Liver (tissue), 9 donors: ENCODE results near the gene UBE2QL1. TPM values are rescaled to one million over a fixed set of nuclear protein-coding genes. Genes with fewer than 3 reads are reported as not detected.

Experiments
- DNase-seq: peaks from one replicate; pipeline ENCODE4 v3.0.0-alpha.2; 2017; ENCODE audit warnings: low spot score
- H3K27ac ChIP-seq, 2 donors: one replicate each; pipeline ENCODE4 v1.7.0; 2013; ENCODE audit warnings: inconsistent platforms in 2 of 2, low read length in 2 of 2, control low read depth in 1 of 2, low read depth in 1 of 2, mild to moderate bottlenecking in 1 of 2
- H3K27me3 ChIP-seq, 4 donors: one replicate each; pipeline versions ENCODE4 v1.6.1 to v1.7.0; 2013; ENCODE audit warnings: low read length in 3 of 4, inconsistent platforms in 1 of 4, mild to moderate bottlenecking in 1 of 4, moderate library complexity in 1 of 4; ENCODE audit not compliant: control insufficient read depth in 4 of 4, insufficient read depth in 4 of 4
- H3K36me3 ChIP-seq, 4 donors: one replicate each; pipeline versions ENCODE4 v1.6.1 to v1.7.0; 2013; ENCODE audit warnings: low read length in 3 of 4, mild to moderate bottlenecking in 3 of 4, low read depth in 1 of 4, moderate library complexity in 1 of 4; ENCODE audit not compliant: control insufficient read depth in 4 of 4, insufficient read depth in 3 of 4
- H3K4me1 ChIP-seq, 4 donors: one replicate each; pipeline versions ENCODE4 v1.6.1 to v1.7.0; 2013; ENCODE audit warnings: low read length in 3 of 4, mild to moderate bottlenecking in 3 of 4, moderate library complexity in 1 of 4; ENCODE audit not compliant: control insufficient read depth in 4 of 4, insufficient read depth in 4 of 4
- H3K4me3 ChIP-seq, 3 donors: one replicate each; pipeline versions ENCODE4 v1.6.1 to v1.7.0; 2013; ENCODE audit warnings: low read length in 3 of 3, control low read depth in 1 of 3, low read depth in 1 of 3, mild to moderate bottlenecking in 1 of 3
- H3K9ac ChIP-seq, 2 donors: one replicate each; pipeline ENCODE4 v1.7.0; 2013; ENCODE audit warnings: low read length in 2 of 2, mild to moderate bottlenecking in 2 of 2, moderate library complexity in 2 of 2, control low read depth in 1 of 2, low read depth in 1 of 2
- H3K9me3 ChIP-seq, 4 donors: one replicate each; pipeline versions ENCODE4 v1.6.1 to v1.7.0; 2013; ENCODE audit warnings: low read length in 3 of 4; ENCODE audit not compliant: control insufficient read depth in 4 of 4
- ATF3 ChIP-seq: IDR thresholded peaks from 2 replicates; pipeline ENCODE4 v1.6.1; 2016; ENCODE audit warnings: antibody characterized with exemption
- CTCF ChIP-seq: fragments of 150-350 bp; IDR thresholded peaks from 2 replicates; pipeline ENCODE4 v1.5.1; 2017; ENCODE audit warnings: improper control_type of control experiment, low read depth, low read length; ENCODE audit not compliant: missing input control
- EGR1 ChIP-seq, 2 donors: IDR thresholded peaks; 2 replicates each; pipeline ENCODE4 v1.6.1; 2016 to 2018; ENCODE audit warnings: antibody characterized with exemption in 2 of 2, low read depth in 2 of 2
- GABPA ChIP-seq, 2 donors: IDR thresholded peaks in 1 of 2; conservative IDR thresholded peaks in 1 of 2; 2 replicates each; pipeline ENCODE4 v1.6.1; 2016; ENCODE audit warnings: antibody characterized with exemption in 2 of 2, mild to moderate bottlenecking in 1 of 2, moderate library complexity in 1 of 2
- HNF4A ChIP-seq, 2 donors: conservative IDR thresholded peaks; 2 replicates each; pipeline ENCODE4 v1.6.1; 2016; ENCODE audit warnings: antibody characterized with exemption in 2 of 2, mild to moderate bottlenecking in 2 of 2
- HNF4G ChIP-seq: IDR thresholded peaks from 2 replicates; pipeline ENCODE4 v1.6.1; 2016; ENCODE audit warnings: antibody characterized with exemption
- JUND ChIP-seq, 2 donors: IDR thresholded peaks; 2 replicates each; pipeline ENCODE4 v1.6.1; 2016; ENCODE audit warnings: antibody characterized with exemption in 2 of 2
- MAX ChIP-seq: IDR thresholded peaks from 2 replicates; pipeline ENCODE4 v1.6.1; 2016; ENCODE audit warnings: antibody characterized with exemption
- NR2F2 ChIP-seq: IDR thresholded peaks from 2 replicates; pipeline ENCODE4 v1.6.1; 2016; ENCODE audit warnings: antibody characterized with exemption
- RAD21 ChIP-seq, 2 donors: IDR thresholded peaks; 2 replicates each; pipeline ENCODE4 v1.6.1; 2016; ENCODE audit warnings: antibody characterized with exemption in 2 of 2, mild to moderate bottlenecking in 2 of 2
- RXRA ChIP-seq, 2 donors: IDR thresholded peaks; 2 replicates each; pipeline ENCODE4 v1.6.1; 2017 to 2018; ENCODE audit warnings: antibody characterized with exemption in 2 of 2, mild to moderate bottlenecking in 1 of 2
- SP1 ChIP-seq: IDR thresholded peaks from 2 replicates; pipeline ENCODE4 v1.6.1; 2018; ENCODE audit warnings: antibody characterized with exemption, mild to moderate bottlenecking
- ZBTB33 ChIP-seq: IDR thresholded peaks from 2 replicates; pipeline ENCODE4 v1.6.1; 2016; ENCODE audit warnings: antibody characterized with exemption
- WGBS: extraction: QIAGEN DNeasy Blood & Tissue Kit; methylation state at CpG from one replicate; pipeline ENCODE4 v1.1.7; 2013; 5-methylcytosine and 5-hydroxymethylcytosine counted together
- polyA plus RNA-seq, 2 donors: library from polyadenylated mRNA; stranded (reverse) in 1 of 2; unstranded in 1 of 2; fragments of 200-250 nt in 1 of 2; fragments of >200 nt in 1 of 2; fragmentation: Nextera tagmentation in 1 of 2; extraction: Ambion mirVana in 1 of 2; gene quantifications; one replicate each; pipeline versions ENCODE4 v1.2.1 to v1.2.3, GENCODE V29; 2013 to 2015
- total RNA-seq, 2 donors: library from RNA; depleted of rRNA; stranded (reverse); fragments of >200 nt; gene quantifications; one replicate each; pipeline ENCODE4 v1.2.3, GENCODE V29; 2014
- donor health status: healthy.
- donor health status: healthy.
- donor health status: healthy.
- donor health status: healthy.
- donor health status: healthy.

The UBE2QL1 gene
- total and polyA plus RNA-seq, 4 donors, result 0.09 to 1.9 (median 0.36) TPM

- no peak overlapping the region for H3K9ac ChIP-seq
- H3K4me1 ChIP-seq, result no peaks in the 10 kb centered on the region
- no peak overlapping the region for H3K4me3 ChIP-seq
- WGBS, result 87% methylated on average over 5 of the region's 5 CpGs
- H3K27me3 ChIP-seq, result no peaks in the 10 kb centered on the region
- H3K9me3 ChIP-seq, result no peaks in the 10 kb centered on the region
- H3K36me3 ChIP-seq, result no peaks in the 10 kb centered on the region
- H3K27ac ChIP-seq, result no peak overlapping the region
- TF ChIP-seq ATF3 (no peak), HNF4G (no peak), EGR1 (IDR thresholded peaks at IDR 0.05; ENCODE audit: low read depth in 2 of 2) (no peak), RAD21 (IDR thresholded peaks at IDR 0.05) (no peak), GABPA (IDR thresholded peaks at IDR 0.05 in 1 of 2, conservative IDR thresholded peaks at IDR 0.05 in 1 of 2) (no peak)
- DNase-seq, result no peak
These were observed 36.2 kb downstream of the UBE2QL1 start for GRCh38 chr5:6484899-6485298.

- H3K4me1 ChIP-seq, result no peaks in the 10 kb centered on the region
- no peak for TF ChIP-seq SP1
- TF ChIP-seq GABPA (IDR thresholded peaks at IDR 0.05 in 1 of 2, conservative IDR thresholded peaks at IDR 0.05 in 1 of 2), result no peak
- TF ChIP-seq EGR1 (IDR thresholded peaks at IDR 0.05; ENCODE audit: low read depth in 2 of 2), result no peak
- no peak for TF ChIP-seq RAD21 (IDR thresholded peaks at IDR 0.05)
- no peak for TF ChIP-seq MAX
- DNase-seq, result no peak
- H3K4me3 ChIP-seq, result no peak overlapping the region
- WGBS, result 70% methylated on average over 4 of the region's 4 CpGs
- H3K27me3 ChIP-seq, result no peaks in the 10 kb centered on the region
- H3K36me3 ChIP-seq, result no peaks in the 10 kb centered on the region
- no peak overlapping the region for H3K27ac ChIP-seq
- no peaks in the 10 kb centered on the region for H3K9me3 ChIP-seq
- no peak overlapping the region for H3K9ac ChIP-seq
These were observed 36.8 kb downstream of the UBE2QL1 start for GRCh38 chr5:6485441-6485840.

GRCh38 chr5:6486074-6486473 is 37.4 kb downstream of the UBE2QL1 start:
- no peak for TF ChIP-seq JUND (IDR thresholded peaks at IDR 0.05)
- no peak for TF ChIP-seq GABPA (IDR thresholded peaks at IDR 0.05 in 1 of 2, conservative IDR thresholded peaks at IDR 0.05 in 1 of 2)

GRCh38 chr5:6487081-6487480 is 38.4 kb downstream of the UBE2QL1 start:
- Histone ChIP-seq H3K9me3 (no peaks in the 10 kb centered on the region), H3K4me3 (no peak overlapping the region), H3K9ac (no peak overlapping the region), H3K36me3 (no peaks in the 10 kb centered on the region), H3K27me3 (no peaks in the 10 kb centered on the region), H3K4me1 (no peaks in the 10 kb centered on the region), H3K27ac (no peak overlapping the region)
- DNase-seq, result no peak
- 80% methylated on average over 3 of the region's 3 CpGs for WGBS
- no peak for TF ChIP-seq CTCF
- no peak for TF ChIP-seq JUND (IDR thresholded peaks at IDR 0.05)
- TF ChIP-seq GABPA (IDR thresholded peaks at IDR 0.05 in 1 of 2, conservative IDR thresholded peaks at IDR 0.05 in 1 of 2), result no peak
- TF ChIP-seq ZBTB33, result no peak
- no peak for TF ChIP-seq NR2F2
- no peak for TF ChIP-seq EGR1 (IDR thresholded peaks at IDR 0.05; ENCODE audit: low read depth in 2 of 2)
- TF ChIP-seq MAX, result no peak
- no peak for TF ChIP-seq HNF4A (conservative IDR thresholded peaks at IDR 0.05)
- no peak for TF ChIP-seq RXRA (IDR thresholded peaks at IDR 0.05)
- TF ChIP-seq ATF3, result no peak
- TF ChIP-seq SP1, result no peak
- TF ChIP-seq HNF4G, result no peak

More at GRCh38 chr5:6486074-6486473, 37.4 kb downstream of the UBE2QL1 start:
- no peak for DNase-seq
- WGBS, result 83% methylated on average over 1 of the region's 1 CpG
- Histone ChIP-seq H3K9ac (no peak overlapping the region), H3K4me1 (no peaks in the 10 kb centered on the region), H3K9me3 (no peaks in the 10 kb centered on the region), H3K27ac (no peak overlapping the region), H3K27me3 (no peaks in the 10 kb centered on the region), H3K36me3 (no peaks in the 10 kb centered on the region), H3K4me3 (no peak overlapping the region)
